Uterus (tissue), 2 donors: ENCODE results near the gene CCDC124.

Source experiments
- CTCF ChIP-seq, 4 experiments: fragments of 200-600 bp in 2 of 4; fragments of 450-650 bp in 2 of 4; sonication (generic) in 2 of 4; IDR thresholded peaks; one replicate each; pipeline ENCODE4 v1.5.1; 2016 to 2019; ENCODE audit warnings: antibody characterized with exemption in 4 of 4, mild to moderate bottlenecking in 2 of 4, moderate library complexity in 1 of 4
- POLR2A ChIP-seq, 2 donors: fragments of 450-650 bp; IDR thresholded peaks; one replicate each; pipeline ENCODE4 v1.6.1; 2016; ENCODE audit warnings: antibody characterized with exemption in 2 of 2, mild to moderate bottlenecking in 1 of 2, moderate library complexity in 1 of 2

GRCh38 chr19:17946965-17947784, 14.4 kb downstream of the CCDC124 start:
- TF ChIP-seq CTCF (IDR thresholded peaks at IDR 0.05): no peak
- TF ChIP-seq POLR2A (IDR thresholded peaks at IDR 0.05): no peak
